Measurements from ENCODE around the gene ZNF473.

Gene ZNF473

GRCh38 chr19:50025794-50026549 lies at the start of gene ZNF473:
ZNF473 (plus strand) TSS chr19:50026005; CDS start chr19:50031083, 5,078 bp downstream.
- DNase-seq (ENCODE audit: low read depth in 1 of 2, low spot score in 1 of 2): peak; percentile 78 to 80

- DNase-seq (ENCODE audit: low read depth in 1 of 2, low spot score in 1 of 2): no peak
Measured at GRCh38 chr19:49976496-49976895, 49.3 kb upstream of the ZNF473 start.

GRCh38 chr19:49977076-49977475 lies 48.7 kb upstream of the ZNF473 start:
- no peak for DNase-seq (ENCODE audit: low read depth in 1 of 2, low spot score in 1 of 2)

- no peak for DNase-seq (ENCODE audit: low read depth in 1 of 2, low spot score in 1 of 2)
Measured at GRCh38 chr19:49977881-49978280, 47.9 kb upstream of the ZNF473 start.

GRCh38 chr19:49978324-49978723 lies 47.5 kb upstream of the ZNF473 start:
- no peak for DNase-seq (ENCODE audit: low read depth in 1 of 2, low spot score in 1 of 2)

GRCh38 chr19:49981603-49982593 lies 43.9 kb upstream of the ZNF473 start:
- DNase-seq (ENCODE audit: low read depth in 1 of 2, low spot score in 1 of 2): no peak

- DNase-seq (ENCODE audit: low read depth in 1 of 2, low spot score in 1 of 2): peak; percentile 50 to 66
Measured at GRCh38 chr19:49983645-49984229, 42.1 kb upstream of the ZNF473 start.

- no peak for DNase-seq (ENCODE audit: low read depth in 1 of 2, low spot score in 1 of 2)
Measured at GRCh38 chr19:49984491-49984890, 41.3 kb upstream of the ZNF473 start.

- no peak for DNase-seq (ENCODE audit: low read depth in 1 of 2, low spot score in 1 of 2)
Measured at GRCh38 chr19:49985871-49986270, 39.9 kb upstream of the ZNF473 start.

GRCh38 chr19:49986354-49986753 lies 39.5 kb upstream of the ZNF473 start:
- DNase-seq (ENCODE audit: low read depth in 1 of 2, low spot score in 1 of 2): no peak

GRCh38 chr19:49987159-49987698 lies 38.6 kb upstream of the ZNF473 start:
- peak; percentile 45 to 51 for DNase-seq (ENCODE audit: low read depth in 1 of 2, low spot score in 1 of 2)

GRCh38 chr19:49988007-49988406 lies 37.8 kb upstream of the ZNF473 start:
- DNase-seq (ENCODE audit: low read depth in 1 of 2, low spot score in 1 of 2): no peak

GRCh38 chr19:49988433-49988832 lies 37.4 kb upstream of the ZNF473 start:
- DNase-seq (ENCODE audit: low read depth in 1 of 2, low spot score in 1 of 2): no peak

- no peak for DNase-seq (ENCODE audit: low read depth in 1 of 2, low spot score in 1 of 2)
Measured at GRCh38 chr19:49997709-49998108, 28.1 kb upstream of the ZNF473 start.

GRCh38 chr19:49999371-50000010 lies 26.3 kb upstream of the ZNF473 start:
- no peak for DNase-seq (ENCODE audit: low read depth in 1 of 2, low spot score in 1 of 2)

- no peak for DNase-seq (ENCODE audit: low read depth in 1 of 2, low spot score in 1 of 2)
Measured at GRCh38 chr19:50000038-50000840, 25.6 kb upstream of the ZNF473 start.

GRCh38 chr19:50000841-50001557 lies 24.8 kb upstream of the ZNF473 start:
- DNase-seq (ENCODE audit: low read depth in 1 of 2, low spot score in 1 of 2): no peak

- no peak for DNase-seq (ENCODE audit: low read depth in 1 of 2, low spot score in 1 of 2)
Measured at GRCh38 chr19:50001775-50002174, 24.0 kb upstream of the ZNF473 start.

GRCh38 chr19:50002386-50002960 lies 23.3 kb upstream of the ZNF473 start:
- DNase-seq (ENCODE audit: low read depth in 1 of 2, low spot score in 1 of 2): no peak

All from stimulated activated CD4-positive, alpha-beta T cell treated with anti-CD3 and anti-CD28 coated beads, Interleukin-15, amount 100 ng/mL, for 1 hour (primary cell).